CD4-positive, alpha-beta T cell treated with Interleukin-10 for 1 hour (primary cell): ENCODE data around the gene GTPBP6.
A peak's percentile ranks its signal among the peaks of the same experiment; 100 is the strongest.
"Not testable (repeated sequence)": the region's sequence is repeated elsewhere in the genome, so short reads cannot be mapped to it uniquely, and the experiment has no call there.

ENCODE experiments used
- DNase-seq: peaks from one replicate; pipeline ENCODE4 v3.0.0-alpha.2; 2020

The GTPBP6 gene

DNA sequence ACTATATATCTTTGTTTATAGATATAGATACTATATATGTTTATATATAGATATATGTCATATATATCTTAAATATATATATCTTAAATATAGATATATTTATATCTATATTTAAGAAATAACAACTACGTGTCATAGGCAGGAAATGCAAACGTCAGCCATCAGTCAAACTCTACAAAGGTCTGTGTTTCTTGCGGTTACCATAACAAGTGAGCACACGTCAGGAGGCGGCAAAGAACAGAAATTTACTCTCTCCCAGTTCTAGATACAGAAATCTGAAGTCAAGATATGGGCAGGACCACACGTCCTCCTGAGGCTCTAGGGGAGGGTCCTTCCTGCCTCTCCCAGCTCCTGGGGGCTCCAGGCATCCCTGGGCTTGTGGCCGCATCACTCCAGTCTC is 30.9 kb downstream of the GTPBP6 start:
- no peak for DNase-seq

DNA sequence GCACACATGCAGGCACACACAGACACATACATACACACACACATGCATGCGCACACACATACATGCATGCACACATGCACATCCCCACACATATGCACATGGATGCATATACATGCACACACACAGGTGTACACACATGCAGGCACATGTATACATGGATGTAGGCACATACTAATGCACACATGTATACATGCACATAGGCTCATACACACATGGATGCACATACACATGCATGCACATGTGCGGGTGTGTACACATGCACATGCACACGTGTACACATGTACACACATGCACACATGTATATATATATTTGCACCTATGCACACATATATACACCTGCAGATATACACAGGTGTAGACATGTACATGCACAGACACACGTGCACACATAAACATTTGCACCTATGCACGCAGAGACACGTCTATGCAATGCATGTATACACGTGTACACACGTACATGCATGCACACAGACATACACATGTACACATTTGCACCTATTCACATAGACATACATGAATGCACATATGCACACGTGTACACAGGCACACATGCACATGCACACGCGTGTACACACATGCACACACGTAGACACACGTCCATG is 33.4 kb downstream of the GTPBP6 start:
- DNase-seq = no peak

DNA sequence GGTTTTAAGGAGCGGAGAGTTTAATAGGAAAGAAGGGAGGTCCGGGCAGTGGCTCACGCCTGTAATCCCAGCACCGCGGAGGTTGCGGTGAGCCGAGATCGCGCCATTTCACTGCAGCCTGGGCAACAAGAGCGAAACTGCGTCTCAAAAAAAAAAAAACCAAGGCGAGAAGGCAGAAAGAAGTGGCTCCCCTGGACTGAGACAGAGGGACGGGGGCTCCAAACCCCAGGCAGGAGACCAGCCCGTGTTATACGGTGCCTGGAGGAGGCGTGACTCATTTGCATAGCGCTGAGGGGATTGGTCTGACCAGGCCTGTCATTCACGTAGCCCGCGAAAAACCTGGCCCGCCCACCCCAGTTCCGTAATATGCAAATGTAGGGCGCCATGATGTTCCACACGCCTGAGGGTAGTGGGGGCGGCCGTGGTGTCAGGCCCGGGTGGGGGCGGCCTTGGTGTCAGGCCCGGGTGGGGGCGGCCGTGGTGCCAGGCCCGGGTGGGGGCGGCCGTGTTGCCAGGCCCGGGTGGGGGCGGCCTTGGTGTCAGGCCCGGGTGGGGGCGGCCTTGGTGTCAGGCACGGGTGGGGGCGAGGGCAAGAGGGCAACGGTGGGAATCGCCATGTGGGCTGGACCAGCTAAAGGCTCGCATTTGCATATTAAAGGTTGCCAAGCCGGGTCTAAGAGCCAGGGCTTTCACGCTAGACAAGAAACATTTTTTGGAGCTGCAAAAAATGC is 35.3 kb downstream of the GTPBP6 start:
- DNase-seq = peak; percentile 91

DNA sequence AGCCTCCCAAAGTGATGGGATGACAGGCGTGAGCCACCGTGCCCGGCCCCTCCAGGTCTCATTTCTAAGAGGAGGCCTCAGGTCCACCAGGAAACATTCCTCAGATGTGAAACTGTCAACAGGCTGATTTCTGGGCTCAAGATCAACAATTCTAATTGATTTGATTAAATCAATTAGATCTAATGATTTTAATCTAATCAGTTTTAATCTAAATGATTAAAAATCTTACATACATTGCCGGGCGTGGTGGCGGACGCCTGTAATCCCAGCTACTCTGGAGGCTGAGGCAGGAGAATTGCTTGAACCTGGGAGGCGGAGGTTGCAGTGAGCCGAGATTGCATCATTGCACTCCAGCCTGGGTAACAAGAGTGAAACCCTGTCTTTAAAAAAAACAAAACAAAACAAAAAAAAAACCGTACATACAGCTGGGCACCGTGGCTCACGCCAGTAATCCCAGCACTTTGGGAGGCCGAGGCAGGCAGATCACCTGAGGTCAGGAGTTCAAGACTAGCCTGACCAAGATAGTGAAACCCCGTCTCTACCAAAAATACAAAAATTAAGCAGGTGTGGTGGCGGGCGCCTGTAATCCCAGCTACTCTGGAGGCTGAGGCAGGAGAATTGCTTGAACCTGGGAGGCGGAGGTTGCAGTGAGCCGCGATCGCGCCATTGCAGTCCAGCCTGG is 36.5 kb downstream of the GTPBP6 start:
- not testable (repeated sequence) for DNase-seq

- DNase-seq = no peak
Measured at GRCh38 chrX:281166-281999, 37.2 kb downstream of the GTPBP6 start, which contains the start of gene PLCXD1. Gene PLCXD1, plus strand, starts transcription at chrX:281381. Its CDS starts 2,807 bp downstream, at chrX:284188.

DNA sequence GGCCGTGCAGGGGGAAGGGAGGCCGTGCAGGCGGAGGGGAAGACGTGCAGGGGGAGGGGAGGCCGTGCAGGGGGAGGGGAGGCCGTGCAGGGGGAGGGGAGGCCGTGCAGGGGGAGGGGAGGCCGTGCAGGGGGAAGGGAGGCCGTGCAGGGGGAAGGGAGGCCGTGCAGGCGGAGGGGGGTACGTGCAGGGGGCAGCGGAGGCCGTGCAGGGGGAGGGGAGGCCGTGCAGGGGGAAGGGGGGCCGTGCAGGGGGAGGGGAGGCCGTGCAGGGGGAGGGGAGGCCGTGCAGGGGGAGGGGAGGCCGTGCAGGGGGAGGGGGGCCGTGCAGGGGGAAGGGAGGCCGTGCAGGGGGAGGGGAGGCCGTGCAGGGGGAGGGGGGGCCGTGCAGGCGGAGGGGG is 37.9 kb downstream of the GTPBP6 start:
- DNase-seq = not testable (repeated sequence)

- DNase-seq = not testable (repeated sequence)
Measured at GRCh38 chrX:279757-280604, 38.6 kb downstream of the GTPBP6 start.

DNA sequence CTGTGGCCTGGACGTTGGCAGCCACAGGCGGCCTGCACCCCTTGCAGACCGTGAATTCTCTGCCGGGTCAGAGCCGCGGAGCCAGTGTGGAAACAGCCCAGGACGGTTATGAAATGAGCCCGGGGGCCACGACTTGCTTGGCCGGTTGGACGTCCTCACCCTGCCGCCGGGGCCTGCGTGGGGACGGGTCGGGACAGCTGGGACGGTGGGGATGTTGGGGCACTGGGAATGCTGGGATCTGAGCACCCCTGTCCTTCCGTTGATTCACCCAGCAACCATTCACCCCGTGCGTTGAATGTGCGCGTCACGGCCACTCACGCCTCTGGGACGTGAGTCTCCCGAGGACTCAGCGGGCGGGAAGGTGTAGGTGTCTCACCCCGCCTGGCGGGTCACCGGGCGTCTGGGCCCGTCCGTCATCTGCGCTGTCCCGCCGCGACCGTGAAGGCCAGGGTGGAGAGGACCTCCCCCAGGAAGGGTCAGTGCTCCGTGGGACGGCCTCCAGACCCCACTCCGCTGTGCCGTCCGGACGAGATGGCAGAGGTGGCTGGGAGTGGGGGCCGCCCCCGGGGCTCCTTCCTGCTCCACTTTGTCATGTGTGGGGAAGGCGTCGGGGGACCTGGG is 41.9 kb downstream of the GTPBP6 start:
- DNase-seq = no peak

DNA sequence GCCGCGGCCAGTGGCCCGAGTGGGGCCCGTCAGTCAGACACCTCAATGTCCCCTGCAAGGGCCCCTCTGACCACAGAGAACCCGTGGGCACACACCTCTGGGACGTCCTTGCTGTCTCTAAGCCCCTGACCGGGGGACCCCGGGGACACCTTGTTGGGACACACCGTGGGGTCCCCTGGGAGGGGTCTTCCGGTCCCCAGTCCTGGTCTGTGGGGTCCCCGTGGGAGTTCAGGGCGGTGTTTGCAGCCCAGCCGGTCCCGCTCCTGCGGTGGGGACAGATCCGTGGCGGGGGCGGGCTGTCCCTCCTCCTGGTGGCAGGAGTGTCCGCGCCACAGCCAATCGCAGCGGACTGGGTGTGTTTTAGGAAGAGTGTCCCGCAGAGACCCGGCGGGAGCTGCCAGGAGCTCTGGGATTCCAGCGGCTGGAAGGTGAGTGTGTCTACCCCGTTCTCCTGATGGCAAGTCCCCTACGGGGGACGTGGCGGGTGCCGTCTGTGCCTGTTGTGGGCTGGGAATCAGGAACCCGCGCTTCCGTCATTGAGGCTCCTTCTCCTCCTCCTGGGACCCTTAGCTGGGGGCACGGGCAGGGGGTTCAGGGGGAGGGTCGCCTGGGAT is 42.5 kb downstream of the GTPBP6 start:
- peak; percentile 57 for DNase-seq

DNA sequence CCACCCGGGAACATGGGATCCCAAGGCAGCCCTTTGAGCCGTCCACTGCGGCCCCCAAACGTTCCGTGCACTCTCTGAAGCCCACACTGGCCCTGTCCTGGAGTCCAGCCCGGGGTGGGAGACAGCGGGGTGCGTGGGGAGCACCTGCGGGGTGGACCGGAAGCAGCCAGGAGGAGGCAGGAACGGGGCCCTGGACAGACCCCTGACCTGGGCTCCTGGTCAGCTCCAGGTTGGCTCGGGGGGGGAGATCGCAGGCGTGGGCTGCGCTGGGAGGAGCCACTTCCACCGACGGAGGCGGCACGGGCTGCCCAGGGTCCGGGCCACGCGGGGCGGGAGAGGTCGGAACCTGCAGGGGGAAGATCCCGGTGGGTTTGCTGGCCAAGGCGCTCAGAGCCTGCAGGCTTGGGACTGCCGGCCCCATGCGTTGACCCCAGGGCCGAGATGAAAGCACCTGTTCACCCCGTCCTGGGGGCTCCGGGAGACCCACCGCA is 43.1 kb downstream of the GTPBP6 start:
- no peak for DNase-seq

- no peak for DNase-seq
Measured at GRCh38 chrX:274904-275475, 43.6 kb downstream of the GTPBP6 start.

DNA sequence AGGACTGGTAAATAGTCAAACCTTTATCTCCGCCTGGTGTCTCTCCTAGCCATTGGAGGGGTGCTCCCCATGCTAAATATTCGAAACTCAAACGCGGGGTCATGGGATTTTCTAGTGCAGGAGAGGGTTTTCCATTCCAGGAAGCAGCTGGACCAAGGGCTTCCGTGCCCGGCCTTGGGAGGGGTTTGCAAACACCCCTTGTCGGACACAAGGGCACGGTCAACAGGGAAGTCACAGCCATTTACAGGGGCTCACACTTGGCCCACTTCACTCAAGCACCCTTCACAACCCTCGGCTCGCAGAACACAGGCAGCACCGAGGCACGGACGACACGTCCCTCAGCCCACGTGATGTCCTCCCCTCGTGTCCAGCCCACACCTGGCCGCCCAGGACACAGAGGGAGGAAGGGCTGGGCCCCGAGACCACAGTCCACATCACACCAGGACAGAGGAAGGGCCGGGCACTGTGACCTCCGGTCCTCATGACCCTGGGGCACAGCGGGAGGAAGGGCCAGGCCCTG is 47.7 kb downstream of the GTPBP6 start:
- no peak for DNase-seq

DNA sequence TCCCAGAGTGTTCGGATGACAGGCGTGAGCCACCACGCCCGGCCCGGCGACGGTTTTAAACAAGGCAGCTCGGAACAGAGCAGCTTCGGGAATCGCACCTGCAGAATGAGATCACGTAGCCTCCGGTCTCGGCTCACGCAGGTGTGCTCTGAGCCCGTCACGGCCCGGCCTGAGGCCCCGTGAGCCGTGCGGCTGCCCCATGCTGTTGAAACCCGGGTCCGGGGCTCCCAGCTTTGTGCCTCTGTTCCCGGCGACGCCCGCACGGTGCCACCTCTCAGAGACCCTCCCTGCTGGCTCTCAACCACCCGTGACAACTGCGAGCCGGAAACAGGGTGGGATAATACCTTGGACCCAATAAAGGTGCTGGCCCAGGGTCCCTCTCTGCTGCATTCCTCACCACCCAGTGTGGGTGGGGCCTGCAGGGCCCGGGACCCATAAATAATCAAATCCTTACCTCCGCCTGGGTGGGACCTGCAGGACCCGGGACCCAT is 50.8 kb downstream of the GTPBP6 start:
- DNase-seq = no peak

DNA sequence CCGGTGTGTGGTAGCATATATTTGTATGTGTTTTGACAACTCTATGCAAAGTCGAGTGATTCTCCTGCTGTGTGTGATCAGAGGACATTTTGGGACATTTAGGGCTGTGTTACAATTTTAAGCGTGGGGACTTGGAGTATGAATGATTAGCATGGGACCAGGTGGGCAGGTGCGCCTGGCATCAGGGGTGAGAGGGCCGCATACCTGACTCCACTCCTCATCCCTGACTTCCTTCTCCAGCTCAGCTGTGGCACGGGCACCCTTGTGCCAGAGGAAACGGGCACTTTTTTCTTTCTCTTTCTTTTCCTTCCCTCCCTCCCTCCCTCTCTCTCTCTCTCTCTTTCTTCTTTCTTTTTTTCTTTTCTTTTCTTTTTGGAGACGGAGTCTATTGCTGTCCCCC is 53.1 kb downstream of the GTPBP6 start:
- no peak for DNase-seq

- no peak for DNase-seq
Measured at GRCh38 chrX:264634-265455, 53.8 kb downstream of the GTPBP6 start.

DNA sequence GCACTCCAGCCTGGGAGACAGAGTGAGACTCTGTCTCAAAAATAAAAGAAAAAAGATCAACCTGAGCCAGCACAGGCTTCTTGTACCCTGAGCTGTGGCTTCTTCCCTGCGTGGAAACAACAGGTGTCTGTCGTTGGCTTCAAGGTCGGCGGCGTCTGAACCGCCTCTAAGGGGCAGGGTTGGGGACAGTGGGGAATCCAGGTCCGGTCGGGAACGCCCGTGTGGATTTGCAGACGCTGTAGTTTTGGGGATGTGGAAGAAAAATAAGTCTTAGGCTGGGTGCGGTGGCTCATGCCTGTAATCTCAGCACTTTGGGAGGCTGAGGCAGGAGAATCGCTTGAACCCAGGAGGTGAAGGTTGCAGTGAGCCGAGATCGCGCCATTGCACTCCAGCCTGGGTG is 54.6 kb downstream of the GTPBP6 start:
- not testable (repeated sequence) for DNase-seq

DNA sequence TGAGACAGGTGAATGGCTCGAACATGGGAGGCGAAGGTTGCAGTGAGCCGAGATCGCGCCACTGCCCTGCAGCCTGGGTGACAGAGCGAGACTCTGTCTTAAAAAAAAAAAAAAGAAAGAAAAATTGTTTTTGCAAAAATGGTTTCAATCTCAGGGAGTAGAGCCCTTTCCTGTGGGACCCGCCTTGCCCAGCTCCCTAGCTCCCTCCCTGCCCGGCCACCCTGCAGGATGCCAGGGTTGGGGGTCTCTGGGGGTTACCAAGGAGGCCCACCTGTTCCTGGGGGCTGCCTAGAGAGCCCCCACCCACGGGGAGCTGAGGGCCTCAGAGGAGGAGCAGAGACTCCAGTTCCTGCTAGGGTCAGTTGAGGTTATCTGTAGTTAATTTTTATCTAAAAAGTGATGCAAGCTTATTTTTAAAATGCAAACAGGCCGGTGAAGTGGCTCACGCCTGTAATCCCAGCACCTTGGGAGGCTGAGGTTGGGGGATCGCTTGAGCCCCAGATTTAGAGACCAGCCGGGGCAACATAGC is 56.2 kb downstream of the GTPBP6 start:
- no peak for DNase-seq

DNA sequence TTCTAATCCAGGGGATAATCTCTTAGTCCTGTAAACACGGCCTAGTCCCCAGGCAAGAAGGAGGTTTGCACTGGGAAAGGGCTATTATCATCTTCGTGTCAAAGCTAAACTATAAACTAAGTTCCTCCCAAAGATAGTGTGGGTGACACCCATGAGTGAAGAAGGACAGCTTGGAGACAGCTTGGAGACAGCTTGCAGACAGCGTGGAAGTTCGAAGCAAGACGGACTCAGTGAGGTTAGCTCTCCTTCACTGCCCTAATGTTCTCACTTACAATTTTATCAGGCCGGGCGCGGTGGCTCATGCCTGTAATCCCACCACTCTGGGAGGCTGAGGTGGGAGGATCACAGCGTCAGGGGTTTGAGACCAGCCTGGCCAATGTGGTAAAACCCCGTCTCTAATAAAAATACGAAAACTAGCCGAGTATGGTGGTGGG is 56.7 kb downstream of the GTPBP6 start:
- no peak for DNase-seq
